Left kidney (tissue), 1 donor: Measurements from ENCODE around the gene SVOP. TPM values are rescaled to one million over a fixed set of nuclear protein-coding genes. Genes with fewer than 3 reads are reported as not detected.

Experiments used
- polyA plus RNA-seq: library from polyadenylated mRNA; unstranded; fragments of 120-200 nt; gene quantifications from one replicate; pipeline ENCODE4 v1.2.1, GENCODE V29; 2013; ENCODE audit not compliant: insufficient read length

Gene SVOP
- polyA plus RNA-seq, 1 donor: 0.10 TPM

Other genes starting within 250 kb of the SVOP start
- gene SSH1, start 163.5 kb downstream of the SVOP start, polyA plus RNA-seq: 22.9 TPM
- gene DAO, start 141.0 kb downstream of the SVOP start, polyA plus RNA-seq: 0.58 TPM
- 30.5 TPM for gene USP30, start 31.5 kb upstream of the SVOP start, polyA plus RNA-seq
- 30.0 TPM for gene ALKBH2, start 72.4 kb upstream of the SVOP start, polyA plus RNA-seq
- gene UNG, start 76.5 kb upstream of the SVOP start, polyA plus RNA-seq: 71.0 TPM
- 28.2 TPM for gene ACACB, start 95.5 kb upstream of the SVOP start, polyA plus RNA-seq